NCI-H128 (cell line): ENCODE measurements around the gene CCNK.

Experiments
- DNase-seq: peaks from one replicate; lab custom pipeline; 2025; ENCODE audit not compliant: unreplicated experiment; lab: John Stamatoyannopoulos, UW

The CCNK gene

GRCh38 chr14:99518441-99519346, 37.5 kb downstream of the CCNK start:
- peak; percentile 32 for DNase-seq

GRCh38 chr14:99519347-99519881, 38.2 kb downstream of the CCNK start:
- DNase-seq = no peak

GRCh38 chr14:99519931-99520421, 38.8 kb downstream of the CCNK start:
- no peak for DNase-seq

- DNase-seq = no peak
Measured at GRCh38 chr14:99520571-99521081, 39.4 kb downstream of the CCNK start.

- no peak for DNase-seq
Measured at GRCh38 chr14:99521176-99522024, 40.2 kb downstream of the CCNK start.

GRCh38 chr14:99522025-99522401, 40.8 kb downstream of the CCNK start:
- no peak for DNase-seq

- DNase-seq = no peak
Measured at GRCh38 chr14:99522457-99522891, 41.3 kb downstream of the CCNK start.

- no peak for DNase-seq
Measured at GRCh38 chr14:99522934-99523703, 41.9 kb downstream of the CCNK start.

- no peak for DNase-seq
Measured at GRCh38 chr14:99523704-99524055, 42.5 kb downstream of the CCNK start.

- no peak for DNase-seq
Measured at GRCh38 chr14:99524091-99524661, 43.0 kb downstream of the CCNK start.

- peak; percentile 8 for DNase-seq
Measured at GRCh38 chr14:99524804-99525698, 43.8 kb downstream of the CCNK start.

- DNase-seq = no peak
Measured at GRCh38 chr14:99525699-99526080, 44.5 kb downstream of the CCNK start.

GRCh38 chr14:99527026-99527425, 45.8 kb downstream of the CCNK start:
- DNase-seq = no peak

- DNase-seq = no peak
Measured at GRCh38 chr14:99527427-99528076, 46.3 kb downstream of the CCNK start.

GRCh38 chr14:99529899-99530298, 48.7 kb downstream of the CCNK start:
- no peak for DNase-seq

- no peak for DNase-seq
Measured at GRCh38 chr14:99530407-99531155, 49.4 kb downstream of the CCNK start.

GRCh38 chr14:99531251-99532096, 50.3 kb downstream of the CCNK start:
- DNase-seq = no peak
